HG02642 (cell line): Measurements from ENCODE around the gene ERICH3.
A peak's percentile ranks its signal among the peaks of the same experiment; 100 is the strongest.

ENCODE experiments used
- ATAC-seq: cut with Tn5 transposase; IDR thresholded peaks from one replicate; pipeline ENCODE4 v1.9.1; 2021; ENCODE audit warnings: mild to moderate bottlenecking; ENCODE audit not compliant: unreplicated experiment, poor library complexity

Gene ERICH3

DNA sequence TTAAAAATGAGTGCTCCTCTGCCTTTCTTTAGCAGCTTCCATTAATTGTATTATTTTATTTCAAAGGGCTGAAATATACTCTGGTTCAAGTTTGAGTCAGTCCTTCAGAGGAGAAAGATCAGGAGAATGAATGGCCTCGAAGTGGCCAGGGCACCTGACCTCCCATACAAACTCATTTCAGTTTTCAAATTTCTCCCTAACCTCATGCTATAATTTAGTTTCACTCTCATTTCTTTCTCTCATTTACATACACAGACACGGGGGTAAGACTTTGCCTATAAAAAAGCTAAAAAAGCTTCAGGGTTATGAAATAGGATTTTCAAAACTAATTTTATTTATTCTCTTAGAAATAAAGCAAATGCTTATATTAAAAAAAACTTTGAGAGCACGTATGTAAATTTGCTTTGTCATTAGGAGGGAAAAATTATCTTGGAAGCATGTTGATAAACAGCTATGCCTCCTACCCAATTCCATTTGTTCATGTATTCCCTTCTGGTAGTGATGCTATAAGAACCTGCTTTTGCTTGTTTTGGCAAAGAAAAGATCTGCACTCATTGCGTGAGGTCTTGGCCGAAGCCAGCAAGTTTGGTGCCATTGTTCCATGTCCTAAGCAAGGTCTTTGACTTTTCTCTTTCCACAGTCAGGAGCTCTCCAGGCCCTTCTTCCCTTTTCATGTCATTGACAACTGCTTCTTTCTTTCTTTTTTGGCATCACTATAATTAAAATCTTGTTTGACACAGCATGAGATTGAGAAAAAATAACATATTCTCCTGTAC lies 80.8 kb downstream of the ERICH3 start:
- no peak for ATAC-seq

DNA sequence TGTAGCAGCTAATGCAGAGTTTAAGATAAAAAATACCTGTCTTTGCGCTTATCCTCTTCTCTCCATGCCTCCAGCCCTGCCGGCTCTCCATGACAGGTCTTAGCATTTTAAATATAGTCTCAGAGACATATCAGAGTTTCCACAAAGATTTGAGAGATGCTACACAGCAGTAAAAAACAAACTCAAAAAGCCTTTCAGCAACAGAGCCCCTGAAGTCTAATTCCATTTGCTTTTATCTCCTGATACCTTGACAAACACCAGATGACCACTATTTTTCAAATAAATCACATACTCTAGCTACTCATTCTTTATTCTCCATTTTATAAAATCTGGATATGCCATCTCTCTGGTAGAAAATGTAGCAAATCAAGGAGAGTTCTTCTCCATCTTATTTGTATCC lies 81.6 kb downstream of the ERICH3 start:
- ATAC-seq = no peak

DNA sequence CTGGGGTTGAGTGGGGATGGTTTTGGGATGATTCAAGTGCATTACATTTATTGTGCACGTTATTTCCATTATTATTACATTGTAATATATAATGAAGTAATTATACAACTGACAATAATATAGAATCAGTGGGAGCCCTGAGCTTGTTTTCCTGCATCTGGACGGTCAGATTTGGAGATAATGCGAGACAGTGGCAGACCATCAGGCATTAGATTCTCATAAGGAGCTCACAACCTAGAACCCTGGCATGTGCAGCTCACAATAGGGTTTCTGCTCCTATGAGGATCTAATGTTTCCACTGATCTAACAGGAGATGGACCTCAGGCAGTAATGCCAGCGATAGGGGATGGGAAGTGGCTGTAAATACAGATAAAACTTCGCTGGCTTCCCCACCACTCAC lies 83.3 kb downstream of the ERICH3 start:
- ATAC-seq = no peak

DNA sequence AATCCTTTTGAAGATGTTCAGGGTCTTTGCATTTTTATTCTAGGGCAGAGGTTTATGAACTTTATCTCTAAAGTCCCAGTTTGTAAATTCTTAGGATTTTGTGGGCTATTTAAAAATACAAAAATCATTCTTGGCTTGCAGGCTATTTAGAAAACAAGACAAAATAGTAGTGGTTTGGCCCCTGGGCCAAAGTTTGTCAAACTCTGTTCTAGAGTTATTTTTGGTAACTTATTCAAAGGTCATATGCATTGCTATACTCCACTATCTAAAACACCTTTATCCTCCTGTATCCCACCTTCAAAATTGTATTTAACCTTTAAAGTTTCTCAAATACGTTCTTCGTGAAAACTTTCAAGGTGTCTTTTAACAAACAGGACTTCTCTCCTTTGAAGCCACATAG lies 85.7 kb downstream of the ERICH3 start:
- no peak for ATAC-seq

DNA sequence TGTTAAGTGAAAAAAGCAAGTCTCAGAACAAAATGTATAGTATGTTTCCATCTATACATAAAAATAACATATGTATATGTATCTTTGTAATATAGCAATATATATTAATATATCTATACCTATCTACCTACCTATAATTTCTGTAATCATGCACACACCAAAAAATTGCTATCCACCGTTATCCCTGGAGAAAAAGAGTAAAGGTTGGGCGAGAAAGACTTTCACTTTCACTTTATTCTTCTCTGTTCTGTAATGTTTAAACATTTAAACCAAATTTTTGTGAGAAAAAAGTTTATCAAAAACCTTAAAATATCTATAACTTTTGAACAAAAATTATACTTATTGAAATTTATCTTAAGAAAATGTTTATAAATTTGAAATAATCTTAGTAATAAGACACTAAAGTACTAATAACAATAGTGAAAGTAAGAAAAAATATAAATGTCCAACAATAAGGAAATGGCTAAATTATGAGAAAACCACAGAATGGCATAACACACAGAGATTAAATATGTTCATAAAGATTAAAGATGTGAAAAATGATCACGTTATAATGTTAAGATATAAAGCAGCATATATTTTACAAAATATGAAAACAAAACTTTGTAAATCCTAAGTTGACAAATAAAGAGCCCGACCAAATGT lies 87.2 kb downstream of the ERICH3 start:
- ATAC-seq = no peak

DNA sequence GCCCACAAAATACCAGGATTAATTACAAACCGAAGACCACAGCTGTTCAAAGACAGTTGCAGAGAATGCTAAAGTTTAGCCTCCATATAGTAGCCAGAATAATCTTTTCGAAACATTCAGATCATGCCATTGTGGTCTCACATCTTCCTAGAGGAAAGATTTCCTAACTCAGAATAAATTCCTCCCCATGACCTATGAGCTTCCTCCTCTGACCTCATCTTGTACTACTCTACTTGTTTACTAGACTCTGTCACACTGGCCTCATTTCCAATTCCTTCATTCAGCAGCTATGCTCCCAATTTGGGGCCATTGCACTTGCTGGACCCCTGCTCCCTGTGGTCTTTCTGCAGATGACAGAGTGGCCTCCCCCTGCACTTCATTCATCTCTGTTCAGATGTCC lies 89.4 kb downstream of the ERICH3 start:
- ATAC-seq = no peak

DNA sequence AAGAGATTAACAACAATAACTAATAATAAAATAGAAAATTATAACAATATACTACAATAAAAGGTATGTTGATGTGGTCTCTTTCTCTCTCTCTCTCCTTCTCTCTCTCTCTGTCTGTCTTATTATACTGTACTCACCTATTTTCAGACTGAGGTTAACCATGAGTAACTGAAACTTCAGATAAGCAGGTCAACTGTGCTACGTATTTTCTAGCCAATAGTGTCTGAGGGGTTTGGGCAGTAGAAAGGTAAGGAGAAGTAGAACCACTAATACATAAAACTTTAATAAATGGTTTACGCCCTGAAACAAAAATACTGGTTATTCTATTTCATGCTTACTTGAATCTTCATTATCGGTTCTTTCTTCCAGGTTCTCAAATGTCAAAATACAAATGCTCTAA lies 90.2 kb downstream of the ERICH3 start:
- ATAC-seq = no peak

DNA sequence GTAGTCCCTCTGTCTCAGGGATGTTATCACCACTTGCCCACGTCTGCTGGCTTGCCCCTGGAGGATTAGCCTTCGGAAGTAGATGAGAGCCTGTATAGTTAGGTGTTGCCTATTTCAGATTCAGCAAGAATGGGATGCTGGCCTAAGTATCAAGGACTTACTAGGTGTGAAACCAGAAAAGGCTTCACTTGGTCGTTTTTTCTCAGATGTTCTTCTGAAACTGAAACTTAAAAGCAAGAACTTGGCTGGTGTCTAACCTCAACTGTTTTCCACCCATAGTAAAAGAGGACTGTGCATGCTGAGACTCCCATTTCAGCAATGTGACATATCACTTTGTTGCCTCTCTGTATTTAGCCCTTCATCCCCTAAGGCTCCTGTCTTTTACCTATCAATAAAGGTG lies 94.2 kb downstream of the ERICH3 start:
- ATAC-seq = peak; percentile 99

DNA sequence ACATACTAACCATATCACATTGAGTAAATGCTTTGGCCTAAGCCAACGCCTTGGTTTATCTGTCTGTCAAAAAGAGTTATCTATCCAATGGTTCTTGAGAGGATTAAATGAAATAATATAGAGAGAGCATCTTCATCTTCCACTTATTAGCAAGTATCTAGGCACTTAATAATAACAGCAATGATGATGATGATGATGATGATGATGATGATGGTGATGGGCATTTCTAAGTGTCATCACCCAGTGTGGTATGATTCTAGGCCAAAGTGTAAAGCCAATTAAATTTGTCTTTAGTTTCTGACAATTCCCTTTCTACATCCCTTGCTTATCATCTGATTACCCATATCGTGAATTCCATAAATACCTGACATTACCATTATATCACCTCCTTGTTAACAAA lies 95.5 kb downstream of the ERICH3 start:
- ATAC-seq = no peak

DNA sequence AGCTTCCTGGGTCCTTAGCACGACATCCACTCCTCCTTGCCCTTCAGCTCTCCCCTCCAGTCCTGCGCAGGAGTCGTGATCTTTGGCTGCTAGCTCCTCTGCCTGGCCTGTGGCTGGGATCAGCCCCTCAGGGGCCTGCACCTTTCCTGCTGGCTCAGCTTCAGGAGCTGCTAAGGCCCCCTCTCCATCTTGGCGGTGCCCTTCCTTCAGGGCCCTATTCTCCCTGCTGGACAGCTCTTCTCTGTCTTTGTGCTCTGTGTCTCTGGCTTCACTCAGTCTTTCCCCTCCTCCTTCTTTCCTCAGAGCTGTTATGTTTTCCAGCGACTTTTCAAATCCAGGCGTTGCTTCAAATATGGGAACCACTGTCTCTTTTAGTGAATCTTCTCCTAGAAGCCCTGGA lies 101.7 kb downstream of the ERICH3 start:
- ATAC-seq = no peak

DNA sequence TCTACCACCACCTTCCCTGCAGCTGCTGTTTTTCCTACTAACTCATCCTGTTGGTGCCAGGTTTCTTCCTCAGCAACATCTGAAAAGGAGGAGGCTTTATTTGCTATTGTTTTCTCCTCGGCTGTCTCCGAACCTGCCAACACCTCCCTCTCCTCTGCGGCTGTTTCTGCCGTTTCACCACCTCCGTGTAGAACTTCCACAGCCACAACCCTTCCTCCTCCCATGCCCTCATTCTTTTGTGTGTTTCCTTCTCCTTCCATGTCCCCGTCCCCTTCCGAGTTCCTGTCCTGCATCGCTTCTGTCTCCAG lies 102.1 kb downstream of the ERICH3 start:
- no peak for ATAC-seq

DNA sequence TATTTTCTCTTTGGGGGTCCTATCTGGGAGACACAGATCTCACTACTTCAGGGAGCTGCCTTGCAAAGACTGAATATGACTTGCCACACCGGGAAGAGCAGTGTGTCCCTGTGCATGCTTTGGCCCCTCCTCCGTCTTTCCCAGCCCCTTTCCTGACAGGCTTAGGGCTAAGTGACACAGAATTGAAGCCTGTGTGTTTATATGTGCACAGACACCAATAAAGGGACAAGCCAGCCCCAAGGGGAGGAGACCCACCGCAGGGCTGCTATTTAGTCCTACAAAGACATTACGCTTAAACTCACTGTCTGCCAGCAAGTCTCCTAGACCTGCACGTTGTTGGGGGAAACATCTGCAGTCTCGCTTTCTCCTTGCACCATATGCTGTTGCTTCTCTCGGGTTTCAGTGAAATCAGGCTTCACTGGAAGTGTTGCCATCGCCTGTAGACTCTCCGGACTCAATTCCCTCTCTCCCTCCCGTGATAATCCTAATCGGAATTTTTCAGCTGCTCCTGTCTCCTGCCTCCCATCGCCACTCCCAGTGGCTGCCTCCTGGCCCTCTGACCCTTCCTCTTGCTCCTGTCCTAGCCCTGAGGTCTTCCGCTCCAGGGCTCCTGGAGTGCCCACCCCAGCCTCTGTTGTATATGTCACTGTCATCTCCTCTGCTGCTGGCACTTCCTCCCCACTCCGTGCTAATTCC lies 102.6 kb downstream of the ERICH3 start:
- no peak for ATAC-seq

DNA sequence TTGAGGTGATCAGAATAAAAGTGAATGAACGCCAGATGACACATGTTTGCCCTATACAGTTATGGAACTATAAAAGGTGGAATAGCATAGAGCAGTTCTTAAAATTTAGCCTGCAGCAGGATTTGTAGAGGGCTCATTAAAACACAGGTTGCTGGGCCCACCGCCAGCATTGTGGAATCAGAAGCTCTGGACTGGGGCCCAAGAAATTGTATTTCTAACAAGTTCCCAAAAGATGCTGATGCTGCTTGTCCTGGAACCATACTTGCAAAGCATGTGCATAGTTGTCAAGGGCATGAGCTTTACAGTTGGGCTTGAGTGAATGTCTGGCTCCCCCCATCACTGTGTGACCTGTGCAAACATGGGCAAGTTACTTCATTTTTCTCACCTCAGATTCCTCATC lies 123.7 kb downstream of the ERICH3 start:
- no peak for ATAC-seq

DNA sequence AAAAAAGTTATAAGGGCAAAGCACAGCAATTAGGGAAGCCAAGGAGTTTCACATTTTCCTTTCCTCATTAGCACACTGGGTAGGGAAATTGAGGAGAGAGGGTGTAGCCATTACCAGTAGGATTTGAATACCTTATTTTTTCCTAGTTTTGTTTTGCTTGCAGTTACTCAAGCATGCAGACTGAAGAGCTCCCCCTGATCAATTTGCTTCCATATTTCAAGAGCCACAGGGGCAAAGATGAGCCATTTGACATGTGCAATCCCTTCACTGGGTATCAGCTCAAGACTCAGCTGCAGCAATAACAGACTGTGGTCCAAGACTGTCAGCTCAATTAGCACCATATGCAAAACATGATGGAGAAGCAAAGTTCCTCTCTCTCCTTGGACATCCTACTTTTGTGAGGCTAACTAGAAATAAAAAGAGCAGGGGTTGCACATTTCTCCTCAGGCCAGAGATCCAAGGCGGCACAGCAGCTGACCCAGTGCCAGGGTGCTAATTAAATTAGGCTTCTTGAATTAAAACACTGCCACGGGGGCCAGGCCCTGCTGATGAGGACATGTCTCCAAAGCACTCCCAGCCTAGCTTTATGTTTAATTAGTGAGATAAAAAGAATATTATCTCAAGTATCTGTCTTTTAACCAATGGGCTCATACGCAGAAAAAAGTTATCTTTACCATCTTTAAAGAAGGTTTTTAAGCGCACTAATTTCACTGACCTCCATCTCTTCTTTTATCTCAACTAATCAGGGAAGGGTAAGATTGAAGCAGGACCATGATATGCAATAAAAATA lies 124.4 kb downstream of the ERICH3 start:
- no peak for ATAC-seq

DNA sequence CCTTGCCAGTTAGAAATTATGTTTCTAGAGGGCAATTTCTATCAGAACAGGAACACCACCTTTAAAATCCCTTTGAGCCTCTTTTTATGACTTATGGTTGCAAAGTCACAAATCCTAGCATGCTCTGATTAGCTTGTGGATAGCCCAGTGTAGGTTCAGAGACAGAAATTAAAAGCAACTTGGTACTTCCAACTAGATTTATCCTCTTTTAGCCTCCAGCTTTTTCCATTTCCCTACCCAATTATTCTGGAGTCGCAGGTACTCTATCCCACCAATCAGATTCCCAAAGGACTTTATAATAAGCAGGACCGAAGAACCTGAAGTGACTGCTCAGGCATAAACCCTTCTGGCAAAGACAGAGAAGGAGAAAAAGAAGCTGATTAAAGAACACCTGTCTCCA lies 127.8 kb downstream of the ERICH3 start:
- ATAC-seq = no peak

DNA sequence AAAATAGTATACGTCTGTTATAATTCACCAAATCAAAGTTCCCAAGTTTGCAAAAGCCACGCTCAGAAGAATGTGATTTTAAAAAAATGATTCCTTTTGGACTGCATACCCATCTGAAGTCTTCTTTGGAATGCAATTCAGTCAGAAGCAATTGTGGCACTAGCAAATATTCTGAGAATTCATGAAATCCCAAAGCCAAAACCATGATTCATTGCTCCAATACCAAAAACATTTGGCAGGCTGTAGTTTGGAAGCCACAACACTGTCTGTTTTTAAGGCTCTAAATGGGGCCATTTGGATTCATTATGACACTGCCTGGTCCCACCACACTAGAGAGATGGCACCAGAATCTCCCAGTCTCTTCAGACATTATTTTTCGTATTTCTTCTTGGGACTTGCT lies 139.4 kb downstream of the ERICH3 start:
- no peak for ATAC-seq

DNA sequence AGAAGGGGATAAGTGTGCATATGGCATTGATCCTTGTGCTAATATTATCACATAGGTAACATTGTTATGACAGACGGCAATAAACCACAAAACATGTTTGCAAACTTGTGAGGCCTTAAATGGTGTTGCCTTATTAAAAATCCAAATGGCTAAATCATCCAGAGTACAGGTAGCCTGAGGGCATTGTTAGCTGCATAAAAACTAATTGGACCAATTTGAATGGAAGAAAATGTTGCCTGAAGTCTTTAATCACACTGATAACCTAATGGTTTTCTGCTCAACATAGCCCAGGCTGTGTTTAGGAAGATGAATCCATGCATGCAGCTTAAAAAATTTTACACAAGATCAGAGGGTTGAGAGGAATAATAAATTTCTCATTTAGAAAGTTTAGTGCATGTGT lies 141.8 kb downstream of the ERICH3 start:
- no peak for ATAC-seq

DNA sequence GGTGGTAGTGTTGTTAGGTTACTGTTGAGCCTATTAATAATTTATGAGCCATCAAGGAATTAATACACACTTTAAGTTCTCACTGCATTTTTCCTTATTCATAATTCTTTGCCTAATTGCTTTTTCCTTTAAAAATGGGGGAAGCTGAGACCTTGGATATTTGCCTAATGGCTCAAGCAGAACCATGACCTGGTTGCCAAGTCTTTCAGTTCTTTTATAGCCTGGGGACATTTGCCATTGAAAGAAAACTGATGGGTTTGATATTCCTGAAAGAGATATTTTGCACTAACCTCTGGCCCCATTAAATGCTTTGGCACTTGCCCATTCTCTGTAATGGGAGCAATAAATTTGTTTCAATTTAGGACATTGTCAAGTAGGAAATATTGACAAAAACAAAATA lies 142.7 kb downstream of the ERICH3 start:
- ATAC-seq = no peak

DNA sequence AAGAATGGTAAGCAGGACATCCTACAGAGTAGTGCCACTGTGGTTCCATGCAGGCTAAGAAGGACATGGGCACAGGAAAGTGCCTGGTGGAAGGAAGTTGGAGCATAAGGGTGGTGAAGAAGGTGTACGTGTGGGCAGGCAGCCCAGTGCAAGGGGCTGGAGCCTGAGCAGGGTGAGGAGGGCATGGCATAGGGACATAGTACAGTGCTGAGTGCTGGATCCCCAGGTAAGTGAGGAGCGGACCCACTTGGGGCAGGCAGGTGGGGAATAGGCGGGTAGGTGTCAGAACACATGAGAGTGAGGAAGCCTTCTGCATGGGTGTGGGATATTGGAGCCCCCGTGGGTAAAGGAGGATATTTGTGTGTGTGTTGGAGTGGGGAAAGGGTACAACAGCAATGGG lies 145.5 kb downstream of the ERICH3 start:
- ATAC-seq = no peak

DNA sequence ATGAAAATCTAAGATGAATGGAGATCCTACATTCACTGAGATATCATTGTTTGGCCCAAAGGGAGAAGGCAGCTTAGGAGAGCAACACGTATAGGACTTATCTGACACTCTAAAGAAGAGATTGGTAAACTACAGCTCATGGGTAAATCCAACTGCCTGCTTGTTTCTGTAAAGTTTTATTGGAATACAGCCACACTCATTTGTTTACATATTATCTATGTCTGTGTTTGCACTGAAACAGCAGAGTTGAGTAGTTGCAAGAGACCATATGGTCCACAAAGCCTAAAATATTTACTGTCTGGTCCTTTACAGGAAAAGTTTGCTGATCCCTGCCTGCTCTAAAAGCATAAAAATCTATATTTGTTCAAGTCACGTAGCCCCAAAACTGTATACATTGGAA lies 146.9 kb downstream of the ERICH3 start:
- no peak for ATAC-seq

DNA sequence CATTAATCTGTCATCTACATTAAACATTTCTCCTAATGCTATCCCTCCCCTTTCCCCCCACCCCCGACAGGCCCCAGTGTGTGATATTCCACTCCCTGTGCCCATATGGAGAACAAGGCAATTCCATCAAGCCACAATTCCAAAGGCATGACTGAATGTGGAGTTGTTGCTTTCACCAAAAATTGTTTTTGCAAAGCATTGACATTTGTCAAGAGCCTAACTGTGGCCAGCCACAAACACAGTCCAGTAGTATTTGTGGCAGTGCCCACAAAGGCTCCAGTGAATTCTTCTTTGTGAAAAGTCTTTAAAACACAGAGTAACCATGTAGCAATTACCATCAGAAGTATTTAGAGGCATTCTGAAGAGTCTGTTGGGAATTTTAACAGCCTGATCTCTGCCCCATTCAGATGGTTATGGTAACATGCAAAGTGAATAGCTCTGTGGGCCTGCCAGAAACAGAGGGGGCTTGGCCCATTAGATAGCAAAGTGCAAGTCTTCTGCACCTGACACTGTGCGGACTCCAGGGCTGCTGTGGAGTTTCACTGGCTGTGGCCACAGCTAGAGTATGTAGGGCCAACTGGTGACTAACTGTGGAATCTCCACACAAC lies 149.6 kb downstream of the ERICH3 start:
- no peak for ATAC-seq
